Gastroesophageal sphincter (tissue), 3 donors: ENCODE results near the gene OBSCN.

Source experiments
- EP300 ChIP-seq: sonication (generic); formaldehyde crosslinking; IDR thresholded peaks from one replicate; pipeline ENCODE4 v1.6.1; 2017; ENCODE audit warnings: antibody characterized with exemption, mild to moderate bottlenecking
- POLR2AphosphoS5 ChIP-seq: sonication (generic); formaldehyde crosslinking; IDR thresholded peaks from one replicate; pipeline ENCODE4 v1.6.1; 2017; ENCODE audit warnings: antibody characterized with exemption
- TF ChIP-seq, protein P1 (sequence below), 4 experiments: fragments of 200-600 bp in 2 of 4; fragments of 450-650 bp in 2 of 4; sonication (generic) in 1 of 4; IDR thresholded peaks; one replicate each; pipeline ENCODE4 v1.5.1; 2017 to 2019; ENCODE audit warnings: antibody characterized with exemption in 4 of 4, mild to moderate bottlenecking in 2 of 4, moderate library complexity in 2 of 4

DNA sequence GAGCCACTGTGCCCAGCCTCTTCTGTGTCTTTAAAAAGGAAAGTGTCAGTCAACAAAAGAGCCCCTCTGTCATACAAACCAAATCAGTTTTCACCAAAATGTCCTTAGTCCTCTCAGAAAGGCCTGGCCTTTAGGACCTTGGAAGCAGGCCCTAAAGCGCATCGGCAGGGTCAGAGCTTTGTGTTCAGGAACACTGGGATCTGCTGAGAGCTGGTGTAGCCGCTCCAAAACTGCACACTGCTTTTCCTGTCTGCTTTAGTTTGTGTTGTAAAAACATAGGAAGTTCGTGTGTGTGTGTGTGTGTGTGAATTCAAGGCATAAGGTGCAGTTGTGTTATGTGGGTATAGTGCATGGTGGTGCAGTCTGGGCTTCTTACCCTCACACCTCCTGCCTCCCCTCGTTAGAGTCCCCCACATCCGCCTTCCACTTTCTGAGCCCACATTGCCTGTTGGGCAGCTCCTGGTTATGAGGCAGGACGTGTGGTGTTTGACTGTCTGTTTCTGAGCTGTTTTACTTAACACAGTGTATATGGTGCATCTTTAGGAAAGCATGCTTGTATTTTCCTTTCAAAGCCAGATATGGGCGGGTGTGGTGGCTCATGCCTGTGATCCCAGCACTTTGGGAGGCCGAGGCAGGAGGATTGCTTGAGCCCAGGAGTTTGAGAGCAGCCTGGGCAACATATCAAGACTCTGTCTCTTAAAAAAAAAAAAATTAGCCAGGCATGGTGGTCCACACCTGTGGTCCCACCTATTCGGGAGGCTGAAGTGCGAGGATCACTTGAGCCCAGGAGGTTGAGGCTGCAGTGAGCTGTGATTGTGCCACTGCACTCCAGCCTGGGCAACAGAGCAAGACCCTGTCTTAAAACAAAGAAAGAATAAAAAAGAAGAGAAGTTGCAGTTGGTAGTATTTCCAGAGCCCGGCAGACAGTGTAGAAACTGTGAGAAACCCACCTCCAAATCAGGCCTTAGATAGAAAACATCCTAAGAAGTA is 29.8 kb upstream of the OBSCN start:
- TF ChIP-seq, protein P1, sequence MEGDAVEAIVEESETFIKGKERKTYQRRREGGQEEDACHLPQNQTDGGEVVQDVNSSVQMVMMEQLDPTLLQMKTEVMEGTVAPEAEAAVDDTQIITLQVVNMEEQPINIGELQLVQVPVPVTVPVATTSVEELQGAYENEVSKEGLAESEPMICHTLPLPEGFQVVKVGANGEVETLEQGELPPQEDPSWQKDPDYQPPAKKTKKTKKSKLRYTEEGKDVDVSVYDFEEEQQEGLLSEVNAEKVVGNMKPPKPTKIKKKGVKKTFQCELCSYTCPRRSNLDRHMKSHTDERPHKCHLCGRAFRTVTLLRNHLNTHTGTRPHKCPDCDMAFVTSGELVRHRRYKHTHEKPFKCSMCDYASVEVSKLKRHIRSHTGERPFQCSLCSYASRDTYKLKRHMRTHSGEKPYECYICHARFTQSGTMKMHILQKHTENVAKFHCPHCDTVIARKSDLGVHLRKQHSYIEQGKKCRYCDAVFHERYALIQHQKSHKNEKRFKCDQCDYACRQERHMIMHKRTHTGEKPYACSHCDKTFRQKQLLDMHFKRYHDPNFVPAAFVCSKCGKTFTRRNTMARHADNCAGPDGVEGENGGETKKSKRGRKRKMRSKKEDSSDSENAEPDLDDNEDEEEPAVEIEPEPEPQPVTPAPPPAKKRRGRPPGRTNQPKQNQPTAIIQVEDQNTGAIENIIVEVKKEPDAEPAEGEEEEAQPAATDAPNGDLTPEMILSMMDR (IDR thresholded peaks at IDR 0.05), result no peak
- TF ChIP-seq POLR2AphosphoS5 (no peak), EP300 (no peak)
